SHP77 treated with DMSO at 0.1 percent for 48 hours (cell line): Measurements from ENCODE around the gene HP1BP3.
"Not testable (repeated sequence)": the region's sequence is repeated elsewhere in the genome, so short reads cannot be mapped to it uniquely, and the experiment has no call there.

ENCODE experiments used
- DNase-seq: peaks from one replicate; lab custom pipeline; 2025; lab: John Stamatoyannopoulos, UW

The HP1BP3 gene

DNA sequence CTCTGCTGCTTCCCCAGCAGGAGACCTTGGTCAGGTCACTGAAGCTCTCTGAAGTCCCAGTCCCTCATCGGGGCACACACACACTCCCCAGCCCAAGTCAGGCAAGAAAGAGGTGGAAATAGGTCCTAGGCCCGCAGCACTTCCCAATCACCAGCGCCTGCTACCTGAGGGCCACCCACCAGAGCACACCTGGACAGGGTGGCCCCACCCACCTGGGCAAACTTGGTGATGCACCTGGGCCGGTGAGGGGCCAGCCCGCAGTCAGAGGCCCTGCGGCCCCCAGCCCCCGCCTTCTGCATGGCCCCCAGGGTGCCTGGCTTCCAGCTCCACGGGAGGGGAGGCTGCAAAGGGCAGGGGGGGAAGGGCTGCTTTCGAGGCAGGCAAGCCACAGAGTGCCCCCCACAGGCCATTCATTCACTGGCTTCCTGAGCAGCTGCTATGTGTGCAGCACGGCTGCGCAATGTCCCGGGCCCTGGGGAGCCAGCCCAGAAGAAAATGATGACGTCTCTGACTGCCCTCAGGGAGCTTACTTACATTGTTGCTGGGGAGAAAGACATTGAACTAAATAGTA lies 59.3 kb downstream of the HP1BP3 start:
- DNase-seq = no peak

DNA sequence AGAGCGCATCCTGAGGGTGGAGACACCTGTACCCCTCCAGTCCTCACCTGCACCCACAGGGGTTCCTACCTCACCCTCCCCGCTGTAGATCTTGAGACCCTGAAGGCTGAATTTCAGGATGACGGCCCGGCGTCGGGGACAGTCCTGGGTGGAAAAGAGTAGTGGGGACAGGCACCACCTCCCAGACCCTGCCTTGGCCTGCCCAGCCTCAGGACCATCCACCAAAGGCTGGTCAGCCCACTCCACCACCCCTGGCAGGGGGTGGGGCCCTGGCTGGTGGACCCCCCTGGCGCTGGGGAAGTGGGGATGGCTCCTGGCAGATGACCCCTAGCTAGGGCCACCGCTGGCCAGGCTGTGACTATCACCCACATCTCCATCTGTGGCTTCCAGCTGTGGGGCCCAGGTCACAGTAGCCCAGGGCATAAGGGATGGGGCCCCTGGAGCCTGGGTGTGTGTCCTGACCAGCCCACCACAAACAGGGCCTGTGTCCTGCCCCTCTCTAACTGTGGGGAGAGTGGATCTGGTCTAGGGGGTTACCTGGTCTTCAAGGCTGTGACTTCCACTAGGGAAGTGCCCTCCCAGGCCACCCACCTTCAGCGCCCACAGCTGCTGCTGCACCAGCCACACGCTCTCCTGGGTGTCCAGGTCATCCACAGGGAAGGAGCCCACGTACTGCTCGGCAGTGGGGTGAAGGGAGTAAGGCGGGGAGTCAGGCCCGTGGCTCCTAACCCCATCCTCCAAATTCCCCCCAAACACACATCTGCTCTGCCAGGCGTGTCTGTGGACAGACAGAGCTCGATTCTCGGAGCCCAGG lies 60.0 kb downstream of the HP1BP3 start:
- no peak for DNase-seq

DNA sequence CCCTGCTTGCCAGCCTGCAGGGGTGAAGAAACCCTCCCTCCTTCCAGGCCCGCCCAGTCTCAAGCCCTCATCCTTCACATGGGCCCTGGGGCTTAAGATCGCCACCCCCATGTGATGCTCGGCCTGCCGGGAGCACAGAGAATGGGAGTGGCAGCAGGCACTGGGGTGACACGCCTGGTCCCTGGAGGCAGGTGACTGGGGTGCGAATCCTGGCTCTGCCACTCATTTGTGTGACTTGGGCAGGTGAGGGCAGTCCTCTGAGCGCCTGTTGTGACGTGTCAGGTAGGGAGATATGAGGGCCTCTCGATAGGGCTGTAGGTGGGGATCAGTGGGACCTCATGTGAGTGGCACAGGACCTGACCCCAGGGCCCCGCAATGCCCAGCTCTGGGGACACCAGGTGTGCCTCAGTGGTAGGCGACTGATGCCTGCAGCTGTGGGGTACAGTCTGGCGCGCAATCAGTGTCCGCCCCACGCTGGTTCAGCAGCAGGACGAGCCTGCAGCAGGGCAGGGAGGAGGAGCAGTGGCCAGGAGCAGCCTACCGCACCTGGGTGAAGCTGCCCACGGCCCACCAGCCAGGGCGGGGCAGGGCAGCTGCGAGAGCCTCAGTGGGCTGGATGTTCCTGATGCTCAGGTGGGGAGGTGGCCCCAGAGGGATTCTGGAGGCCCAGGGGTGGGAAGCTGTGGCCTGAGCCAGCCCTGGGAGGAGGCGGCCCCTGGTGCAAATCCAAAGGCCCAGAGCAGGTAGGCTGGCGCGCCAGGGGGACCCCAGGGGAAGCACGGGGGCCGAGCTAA lies 60.8 kb downstream of the HP1BP3 start:
- DNase-seq = no peak

DNA sequence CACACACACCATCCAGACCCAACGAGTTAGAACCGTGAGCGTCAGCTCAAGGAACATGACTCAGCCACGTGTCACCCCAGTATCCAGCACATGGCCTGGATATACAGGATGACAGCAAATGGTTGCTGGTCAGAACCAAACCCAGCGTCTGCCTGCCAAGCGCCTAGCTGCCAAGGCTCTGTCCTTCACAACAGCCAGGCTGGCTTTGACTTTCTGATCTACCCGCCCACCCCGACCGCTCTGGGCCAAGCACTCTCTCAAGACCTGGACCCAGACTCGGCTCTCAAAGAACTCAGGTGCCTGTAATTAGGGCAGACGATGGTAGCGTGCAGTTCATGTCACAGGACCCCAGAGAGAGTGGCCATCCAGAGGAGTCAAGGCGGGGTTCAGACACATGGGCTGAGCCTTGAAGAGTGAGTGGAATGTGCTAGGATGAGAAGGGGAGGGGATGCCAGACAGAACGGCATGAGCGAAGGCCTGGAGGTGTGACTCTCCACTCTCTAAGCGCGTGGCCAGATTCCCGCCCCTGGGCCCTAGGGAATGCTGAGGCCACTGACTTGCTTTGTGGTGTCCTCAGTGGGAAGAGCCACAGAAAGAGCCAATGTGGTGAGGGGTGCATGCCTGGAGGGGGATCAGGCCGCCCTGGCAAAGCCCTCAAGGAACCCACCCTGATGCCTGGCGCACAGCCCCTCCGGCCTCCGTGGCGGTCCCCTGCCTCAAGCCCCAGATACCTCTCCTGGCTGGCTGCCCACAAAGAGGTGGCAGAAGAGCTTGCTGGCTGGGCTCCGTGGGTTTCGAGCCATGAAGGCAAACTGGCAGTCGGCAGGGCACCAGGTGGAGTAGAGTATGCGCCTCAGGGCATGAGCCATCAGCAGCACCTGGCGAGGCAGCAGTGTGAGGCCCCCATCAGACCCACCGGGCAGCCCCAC lies 61.7 kb downstream of the HP1BP3 start:
- no peak for DNase-seq

DNA sequence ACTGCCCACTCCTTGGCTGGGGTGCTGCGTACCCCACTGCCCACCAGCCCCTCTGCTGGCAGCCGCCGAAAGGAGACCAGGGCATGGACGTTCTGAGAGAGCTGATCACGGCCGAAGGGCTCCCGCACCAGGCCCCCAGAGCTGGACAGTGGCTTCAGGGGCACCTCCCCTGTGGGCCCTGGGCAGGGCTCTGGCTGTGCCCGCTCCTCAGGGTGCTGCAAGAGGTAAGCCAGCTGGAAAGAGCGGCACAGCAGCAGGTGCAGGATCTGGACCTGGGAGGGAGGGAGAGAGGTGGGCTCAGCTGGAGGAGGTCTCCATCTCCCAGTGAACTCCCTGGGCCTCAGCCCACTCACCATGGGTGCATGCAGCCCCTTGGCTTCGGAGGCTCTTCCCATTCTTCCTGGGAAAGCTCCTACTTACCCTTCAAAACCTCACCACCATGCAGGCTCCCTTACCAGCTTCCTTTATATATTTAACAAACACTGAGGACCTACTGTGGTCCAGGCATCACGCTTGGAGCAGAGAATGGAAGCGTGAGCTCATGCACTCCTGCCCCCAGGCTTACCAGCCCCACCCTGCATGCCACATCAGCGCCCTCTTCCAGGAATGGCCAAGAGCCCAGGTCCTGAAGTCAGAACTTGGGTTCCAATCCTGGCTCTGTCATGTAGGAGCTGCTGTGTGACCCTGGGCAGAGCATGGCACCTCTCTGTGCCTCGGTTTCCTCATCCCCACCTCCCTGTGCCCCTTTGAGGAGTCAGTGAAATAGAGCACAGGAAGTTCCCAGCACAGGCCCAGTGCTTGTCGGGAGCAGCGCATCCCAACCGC lies 62.5 kb downstream of the HP1BP3 start:
- DNase-seq = no peak

DNA sequence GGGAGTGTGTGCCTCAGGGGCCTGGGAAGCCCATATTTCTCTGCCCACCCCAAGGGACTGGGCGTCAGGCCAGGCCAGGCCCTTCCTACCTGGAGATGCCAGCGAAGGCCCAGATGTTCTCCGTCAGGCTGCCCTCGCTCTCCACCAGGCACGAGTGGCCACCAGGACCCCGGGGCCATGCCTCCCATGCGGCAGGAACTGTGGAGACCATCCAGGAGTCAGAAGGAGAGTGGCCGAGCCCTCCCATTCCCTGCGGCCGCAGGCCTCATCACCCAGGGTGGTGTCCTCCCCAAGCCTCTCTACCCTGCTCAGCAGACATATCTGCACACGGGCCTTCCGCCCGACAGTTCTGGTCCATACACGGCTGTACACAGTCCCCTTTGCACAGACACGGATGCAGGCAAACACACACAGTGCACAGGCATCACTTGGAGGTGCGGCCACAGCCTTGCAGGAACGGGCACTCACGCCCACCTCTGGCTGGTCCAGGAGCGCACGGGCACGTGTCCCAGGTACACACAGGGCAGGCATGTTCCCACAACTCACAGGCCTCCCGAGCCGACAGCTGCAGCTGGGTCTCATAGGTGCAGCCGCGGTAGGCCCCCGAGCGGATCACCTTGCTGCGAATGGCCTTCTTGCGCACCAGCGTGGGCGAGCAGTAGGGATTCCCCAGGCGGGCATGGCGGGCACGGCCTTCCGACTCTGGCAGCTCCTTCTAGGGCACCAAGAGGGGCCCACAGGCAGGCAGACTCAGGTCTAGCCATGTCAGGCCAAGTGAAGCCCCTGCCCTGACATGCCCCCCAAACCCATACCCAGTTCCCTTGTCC lies 63.4 kb downstream of the HP1BP3 start:
- no peak for DNase-seq

DNA sequence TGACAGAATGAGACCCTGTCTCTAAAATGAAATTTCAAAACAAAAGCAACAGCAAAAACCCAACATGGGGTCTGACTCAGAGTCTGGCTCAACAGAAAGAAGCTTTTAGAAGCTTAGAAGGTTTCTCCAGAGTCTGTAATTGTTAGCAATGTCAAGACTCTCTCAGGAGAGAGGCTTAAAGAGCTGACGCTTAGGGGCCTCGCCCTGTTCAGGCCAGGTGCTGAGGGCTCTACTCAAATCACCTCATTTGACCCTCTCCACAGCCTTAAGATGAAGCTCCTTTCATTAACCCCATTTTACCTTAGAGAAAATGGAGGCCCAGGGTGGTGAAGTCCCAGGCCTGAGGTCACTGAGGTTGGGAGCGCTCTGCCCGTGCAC lies 64.0 kb downstream of the HP1BP3 start:
- no peak for DNase-seq

DNA sequence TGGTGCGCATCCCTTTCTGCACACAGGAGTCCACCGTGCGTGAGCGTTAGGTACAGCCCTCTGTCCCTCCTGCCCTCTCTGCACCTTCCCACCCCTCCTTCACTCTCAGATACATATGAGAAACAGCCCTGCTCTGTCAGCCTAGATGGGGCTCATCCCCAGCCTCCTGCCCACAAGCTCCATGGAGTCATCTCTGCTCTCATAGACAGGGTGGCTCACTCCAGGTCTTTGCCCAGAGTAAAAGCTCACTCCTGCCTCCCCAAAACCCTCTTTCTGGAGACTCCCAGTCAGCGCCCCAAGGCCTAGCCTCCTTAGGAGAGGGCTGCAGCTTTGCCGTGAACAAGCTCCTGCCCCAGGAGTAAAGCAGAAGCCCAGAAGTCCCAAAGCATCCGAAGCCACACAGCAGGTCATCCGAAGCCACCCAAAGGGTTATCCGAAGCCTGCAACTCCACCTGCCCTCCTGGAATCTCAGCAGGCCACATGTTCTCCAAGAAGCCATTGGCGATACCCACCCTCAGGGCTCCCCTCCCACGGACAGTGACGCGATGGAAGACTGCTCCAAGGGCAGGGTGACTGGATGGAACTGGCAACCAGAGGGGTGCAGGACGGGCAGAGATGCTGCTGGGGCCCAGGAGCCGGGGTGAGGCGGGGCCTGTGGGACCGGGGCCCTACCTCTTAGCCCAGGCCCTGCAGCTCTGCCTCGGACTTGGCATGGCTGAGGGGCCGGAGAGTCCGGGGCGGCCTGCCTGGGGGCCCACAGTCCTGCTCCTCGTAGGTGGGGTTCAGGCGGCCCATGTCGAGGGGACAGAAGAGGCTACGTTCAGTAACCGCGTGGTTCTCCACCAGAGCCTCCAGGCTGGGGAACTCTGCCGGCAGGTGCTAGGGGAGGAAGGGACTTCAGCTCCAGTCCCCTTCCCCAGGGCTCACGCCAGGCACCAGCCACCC lies 65.7 kb downstream of the HP1BP3 start:
- DNase-seq = no peak

DNA sequence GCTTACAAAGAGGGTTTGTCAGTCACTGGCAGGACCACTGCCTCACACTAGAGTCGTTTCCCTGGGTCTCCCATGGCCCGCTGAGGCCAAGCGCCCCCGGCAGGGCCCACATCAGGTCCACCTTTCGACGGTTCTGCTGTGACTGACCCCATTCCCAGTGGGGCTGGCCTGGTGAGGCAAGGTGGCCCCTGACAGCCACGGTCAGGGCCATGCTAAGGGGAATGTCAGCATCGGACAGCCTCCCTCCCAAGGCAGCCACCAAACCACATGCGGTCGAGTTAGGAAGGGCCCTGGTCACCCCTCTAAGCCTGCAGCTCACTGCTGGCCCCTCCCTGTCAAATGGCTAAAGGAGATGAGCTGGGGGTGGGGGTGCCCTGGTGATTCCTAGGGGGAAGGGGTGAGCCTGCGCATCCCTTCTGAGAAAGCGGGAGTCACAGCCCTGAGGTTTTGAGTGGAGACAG lies 66.4 kb downstream of the HP1BP3 start:
- DNase-seq = no peak

DNA sequence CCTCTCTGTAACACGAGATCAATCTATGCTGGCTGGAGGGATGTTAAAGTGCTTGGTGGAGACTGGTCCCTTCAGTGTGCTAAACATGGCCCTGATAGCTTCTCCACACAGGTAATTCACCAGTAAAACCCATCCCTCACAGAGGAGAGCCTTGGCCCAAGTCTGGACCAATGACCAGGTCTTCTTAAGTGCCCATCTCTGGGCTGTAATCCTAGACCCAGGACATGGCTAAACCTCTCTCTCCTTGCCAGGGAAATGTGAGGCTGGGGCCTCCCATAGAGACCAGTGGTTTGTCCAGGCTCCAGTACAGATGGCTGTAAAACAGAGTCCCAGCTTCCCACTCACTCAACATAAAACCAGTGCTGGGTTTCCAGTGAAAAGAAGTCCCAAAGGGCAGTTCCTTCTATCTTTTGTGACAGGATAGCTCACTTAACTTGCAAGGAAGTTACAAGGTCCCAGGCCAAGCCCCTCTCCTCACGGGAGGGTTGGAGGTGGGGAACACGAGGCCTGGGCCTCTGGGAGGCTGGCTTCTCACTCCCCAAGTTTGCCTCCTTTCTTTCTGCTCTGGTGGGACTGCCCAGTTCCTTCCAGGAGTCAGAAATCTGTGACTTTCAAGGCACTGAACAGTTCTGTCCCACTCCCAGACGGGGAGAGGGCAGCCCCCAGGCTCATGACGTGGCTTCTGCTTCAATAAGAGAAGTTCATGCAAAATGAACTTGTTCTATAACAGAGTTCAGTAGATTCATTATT lies 67.1 kb downstream of the HP1BP3 start:
- DNase-seq = no peak

DNA sequence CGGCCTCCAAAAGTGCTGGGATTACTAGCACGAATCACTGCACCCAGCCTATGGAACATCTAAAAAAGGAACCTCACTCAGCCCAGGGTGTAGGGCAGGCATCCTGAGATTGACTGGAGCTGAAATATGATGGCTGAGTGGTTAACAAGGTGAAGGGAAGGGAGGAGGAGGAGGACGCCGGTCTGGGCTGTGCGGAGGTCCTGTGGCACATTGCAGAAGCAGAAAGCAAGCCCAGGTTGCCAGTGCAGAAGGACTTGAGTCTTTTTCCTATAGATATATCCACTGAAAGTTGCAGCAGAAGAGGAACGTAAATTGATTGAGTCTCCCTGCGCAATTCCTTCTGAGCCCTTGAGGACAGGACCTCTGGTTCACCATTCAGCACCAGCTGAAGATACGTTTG lies 67.8 kb downstream of the HP1BP3 start:
- no peak for DNase-seq

DNA sequence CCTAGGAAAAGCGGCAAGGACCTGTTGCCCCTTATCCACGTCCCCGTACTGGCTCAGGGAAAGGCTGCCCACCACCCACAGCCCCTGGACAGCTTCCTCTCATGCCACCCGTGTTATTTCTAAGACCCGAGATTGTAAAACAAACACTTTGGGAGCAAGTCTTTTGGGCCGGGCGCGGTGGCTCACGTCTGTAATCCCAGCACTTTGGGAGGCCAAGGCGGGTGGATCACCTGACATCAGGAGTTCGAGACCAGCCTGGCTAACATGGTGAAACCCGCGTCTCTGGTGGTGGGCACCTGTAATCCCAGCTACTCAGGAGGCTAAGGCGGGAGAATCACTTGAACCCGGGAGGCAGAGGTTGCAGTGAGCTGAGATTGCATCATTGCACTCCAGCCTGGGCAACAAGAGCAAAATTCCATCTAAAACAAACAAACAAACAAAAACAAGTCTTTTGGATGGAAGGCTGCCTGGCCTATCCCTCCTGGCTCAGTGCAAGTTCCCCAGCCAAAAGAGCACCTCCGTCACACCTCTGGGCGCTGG lies 68.7 kb downstream of the HP1BP3 start:
- not testable (repeated sequence) for DNase-seq

DNA sequence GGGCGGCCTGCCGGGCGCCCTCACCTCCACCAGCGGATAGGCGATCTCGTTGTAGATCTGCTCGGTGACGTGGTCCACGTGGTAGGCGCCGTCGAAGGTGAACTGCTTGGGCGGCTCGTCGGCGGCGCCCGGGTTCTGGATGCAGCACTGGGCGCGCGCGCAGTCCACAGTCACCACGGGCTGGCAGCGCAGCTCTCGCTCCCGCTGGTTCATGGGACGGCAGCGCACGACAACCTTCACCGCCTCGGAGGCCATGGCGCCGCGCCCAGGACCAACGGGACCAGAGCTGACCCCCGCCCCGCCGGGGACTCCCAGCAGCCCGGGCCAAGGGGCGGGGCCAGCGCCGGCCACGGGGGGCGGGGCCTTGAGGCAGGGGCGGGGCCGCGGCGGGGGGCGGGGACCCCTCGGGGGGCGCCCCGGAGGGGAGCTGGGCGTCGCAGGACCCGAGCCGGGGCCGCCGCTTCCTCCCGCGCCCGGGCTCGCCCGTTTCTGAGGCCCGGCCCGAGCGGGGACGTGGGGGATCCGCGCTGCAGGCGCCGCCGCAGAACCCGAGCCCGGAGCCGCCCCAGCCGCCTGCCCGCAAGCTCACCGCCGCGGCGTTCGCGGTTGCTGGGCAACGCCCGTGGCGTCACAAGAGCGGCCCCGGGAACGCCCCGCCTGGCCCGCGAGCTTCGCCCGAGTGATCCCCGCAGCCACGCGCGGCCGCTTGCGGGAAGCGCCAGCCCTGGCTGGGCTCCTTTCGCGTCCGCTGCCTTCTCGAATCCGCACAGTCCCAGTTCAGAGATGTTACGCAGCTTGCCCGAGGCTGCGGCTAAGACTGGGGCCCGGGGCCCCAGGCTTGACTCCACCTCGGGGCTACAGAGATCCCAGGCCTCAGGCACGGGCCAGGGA lies 69.4 kb downstream of the HP1BP3 start, which contains the start of gene KIF17:
KIF17 (minus strand) TSS at position 556 of the 891 bp plus-strand sequence; CDS start at position 255, 301 bp downstream.
- DNase-seq = peak; percentile 10

DNA sequence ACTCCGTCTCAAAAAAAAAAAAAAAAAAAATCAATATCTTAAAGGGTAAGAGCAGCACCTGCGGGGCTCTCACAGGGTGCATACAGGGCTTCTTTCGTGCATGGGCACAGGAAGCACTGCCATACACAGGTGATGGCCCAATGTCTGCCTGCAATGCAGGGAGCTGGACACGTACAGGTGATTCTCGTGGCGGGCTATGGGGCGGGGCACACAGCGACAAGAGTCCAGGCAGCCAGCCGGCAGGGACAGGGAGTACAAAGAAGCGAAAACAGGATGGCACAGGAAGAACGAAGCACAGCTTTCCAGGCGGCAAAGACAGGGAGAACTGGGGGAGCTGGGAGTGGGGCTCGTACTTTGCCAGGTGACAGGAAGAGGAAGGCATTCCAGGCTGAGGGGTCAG lies 70.9 kb downstream of the HP1BP3 start:
- DNase-seq = no peak

DNA sequence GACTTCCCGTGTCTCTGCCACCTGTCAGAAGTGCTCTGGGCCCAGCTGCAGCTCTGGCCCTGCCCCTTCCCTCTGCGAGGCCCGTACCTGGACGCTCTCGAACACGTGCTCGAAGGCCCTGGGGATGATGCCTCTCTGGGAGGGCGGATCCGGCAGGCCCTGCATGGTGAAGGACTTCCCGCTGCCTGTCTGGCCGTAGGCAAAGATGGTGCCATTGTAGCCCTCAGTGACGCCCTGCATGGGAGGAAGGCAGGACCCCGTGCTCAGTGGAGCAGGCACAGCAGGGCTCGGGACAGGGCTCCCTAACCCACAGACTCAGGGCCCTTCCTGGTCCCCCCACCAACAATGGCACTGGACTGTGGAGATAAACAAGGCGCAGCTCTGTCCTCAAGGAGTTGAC lies 71.7 kb downstream of the HP1BP3 start:
- DNase-seq = no peak

DNA sequence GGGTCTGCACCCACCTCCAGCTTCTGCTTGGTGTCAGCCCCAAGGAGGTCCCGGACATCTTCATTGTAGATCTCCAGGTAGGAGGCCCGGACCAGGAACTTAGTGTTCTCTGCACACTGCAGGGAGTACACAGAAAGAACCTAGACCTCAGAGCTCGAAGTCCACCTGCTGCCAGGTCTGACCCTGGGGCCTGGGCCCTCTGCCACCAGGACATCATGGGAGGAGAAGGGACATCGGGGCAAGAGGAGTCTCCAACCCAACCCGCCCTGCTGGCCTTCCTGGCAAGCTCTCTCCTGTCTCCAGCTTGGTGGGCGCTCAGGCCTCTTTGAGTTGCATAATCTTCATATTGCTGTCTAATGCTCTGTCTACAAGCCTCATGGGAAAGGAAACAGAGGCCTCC lies 73.7 kb downstream of the HP1BP3 start:
- no peak for DNase-seq

DNA sequence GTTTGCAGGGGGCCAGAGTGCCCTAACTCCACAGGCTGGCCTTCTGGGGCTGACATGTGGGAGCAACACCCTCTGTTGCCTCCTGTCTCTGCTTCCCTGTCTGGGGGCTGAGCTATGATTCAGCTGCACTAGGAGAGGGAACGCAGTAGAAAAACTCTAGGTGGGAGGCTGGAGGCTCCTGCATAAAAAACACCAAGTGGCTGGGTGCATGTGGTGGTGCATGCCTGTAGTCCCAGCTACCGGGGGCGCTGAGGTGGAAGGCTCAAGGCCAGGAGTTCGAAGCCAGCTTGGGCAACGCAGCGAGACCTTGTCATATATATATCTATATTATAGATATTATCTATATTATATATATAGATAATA lies 74.9 kb downstream of the HP1BP3 start:
- DNase-seq = no peak
